ENCODE measurements around the gene GRIK5.

- TF ChIP-seq CTCF (IDR thresholded peaks at IDR 0.05; ENCODE audit: low read length) (no peak), EZH2 (IDR thresholded peaks at IDR 0.05; ENCODE audit: borderline replicate concordance, low read length) (no peak)
Observed at GRCh38 chr19:41995959-41996797, 73.8 kb downstream of the GRIK5 start.

Data from OCI-LY1 (cell line).